Endodermal cell (in vitro differentiated cells): Measurements from ENCODE around the gene RAB3C. TPM values are rescaled to one million over a fixed set of nuclear protein-coding genes. Genes with fewer than 3 reads are reported as not detected.

Experiments
- DNase-seq: peaks from one replicate; pipeline ENCODE4 v3.0.0-alpha.2; 2017
- H3K27ac ChIP-seq: 2 replicates; pipeline ENCODE4 v1.5.1; 2013; ENCODE audit warnings: mild to moderate bottlenecking, low read depth, low read length, moderate library complexity
- H3K27me3 ChIP-seq: 2 replicates; pipeline ENCODE4 v1.6.1; 2013; ENCODE audit warnings: mild to moderate bottlenecking, low read length, moderate library complexity; ENCODE audit not compliant: insufficient read depth, control insufficient read depth, poor library complexity, severe bottlenecking
- H3K36me3 ChIP-seq: 2 replicates; pipeline ENCODE4 v1.7.0; 2013; ENCODE audit warnings: mild to moderate bottlenecking, low read length, moderate library complexity; ENCODE audit not compliant: control insufficient read depth, insufficient read depth
- H3K4me1 ChIP-seq: one replicate; pipeline ENCODE4 v1.7.0; 2013; ENCODE audit warnings: low read length; ENCODE audit not compliant: control insufficient read depth, insufficient read depth
- H3K4me3 ChIP-seq: 2 replicates; pipeline ENCODE4 v1.5.1; 2013; ENCODE audit warnings: mild to moderate bottlenecking, low read length, moderate library complexity
- H3K9ac ChIP-seq: 2 replicates; pipeline ENCODE4 v1.6.1; 2013; ENCODE audit warnings: mild to moderate bottlenecking, low read length, moderate library complexity; ENCODE audit not compliant: poor library complexity, severe bottlenecking; ENCODE audit errors: extremely low read depth
- H3K9me3 ChIP-seq: 2 replicates; pipeline ENCODE4 v1.6.1; 2013; ENCODE audit warnings: mild to moderate bottlenecking, low read length, moderate library complexity; ENCODE audit not compliant: control insufficient read depth
- H3K27ac Mint-ChIP-seq: 2 replicates; pipeline ENCODE4 v1.8.0; 2020; ENCODE audit warnings: mixed read lengths
- H3K27me3 Mint-ChIP-seq: 2 replicates; pipeline ENCODE4 v1.8.0; 2021; ENCODE audit warnings: mild to moderate bottlenecking, mixed read lengths; ENCODE audit not compliant: insufficient read depth
- H3K36me3 Mint-ChIP-seq: 2 replicates; pipeline ENCODE4 v1.8.0; 2020; ENCODE audit warnings: low read depth, mixed read lengths
- H3K4me1 Mint-ChIP-seq: 2 replicates; pipeline ENCODE4 v1.8.0; 2020; ENCODE audit warnings: mixed read lengths
- H3K4me3 Mint-ChIP-seq: 2 replicates; pipeline ENCODE4 v1.8.0; 2020; ENCODE audit warnings: mild to moderate bottlenecking, moderate library complexity, mixed read lengths
- H3K9me3 Mint-ChIP-seq: 2 replicates; pipeline ENCODE4 v1.8.0; 2020; ENCODE audit warnings: mild to moderate bottlenecking, mixed read lengths
- WGBS, 2 experiments: methylation state at CpG; one replicate each; pipeline versions ENCODE4 v1.1.5 to v1.1.7; 2013; ENCODE audit warnings: missing lambda C conversion rate in 2 of 2, mixed read lengths in 1 of 2; ENCODE audit not compliant: insufficient coverage in 1 of 2, insufficient read length in 1 of 2; 5-methylcytosine and 5-hydroxymethylcytosine counted together
- total RNA-seq, 2 donors: library from RNA; stranded (reverse); fragmentation: NEBNext Ultra II Directional in 1 of 2; extraction: Animal tissue kit (Norgen Biotek cat#: 25700) in 1 of 2; gene quantifications; 2 replicates in 1 of 2; 3 replicates in 1 of 2; pipeline ENCODE4 v1.2.1, GENCODE V29; 2021
- TF ChIP-seq, protein P1 (sequence below): fragments of 200-600 bp; sonication (generic); conservative IDR thresholded peaks from 2 replicates; pipeline ENCODE4 v1.5.0; 2021; ENCODE audit warnings: antibody characterized with exemption, mild to moderate bottlenecking

RAB3C gene
- total RNA-seq, 2 donors from 2014 or later: 5.8 to 15.1 TPM

DNA sequence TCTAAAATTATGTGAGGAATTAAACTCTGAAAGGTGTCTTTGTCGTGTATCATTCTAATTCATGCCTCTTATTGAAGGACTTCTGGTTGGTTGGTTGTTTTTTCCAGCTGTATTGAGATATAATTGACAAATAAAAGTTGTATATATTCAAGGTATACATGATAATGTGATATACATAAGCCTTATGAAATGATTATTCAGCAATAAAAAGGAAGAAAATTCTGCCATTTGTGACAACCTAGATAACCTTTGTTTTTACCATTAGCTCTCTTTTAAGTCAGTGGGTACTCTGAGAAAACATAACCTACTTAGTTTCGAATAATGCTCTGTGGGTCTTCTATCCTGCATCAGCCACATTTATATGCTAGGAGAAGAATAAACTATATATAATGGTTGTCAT is 89.6 kb downstream of the RAB3C start:
- DNase-seq: no peak
- Mint-ChIP-seq H3K4me3 (no peak overlapping the region), H3K4me1 (peaks cover 4% of the 10 kb centered on the region), H3K36me3 (no peaks in the 10 kb centered on the region), H3K27me3 (no peaks in the 10 kb centered on the region), H3K27ac (no peak overlapping the region), H3K9me3 (no peaks in the 10 kb centered on the region)
- H3K4me1 ChIP-seq: no peaks in the 10 kb centered on the region
- H3K9ac ChIP-seq: no peak overlapping the region
- H3K27me3 ChIP-seq: no peaks in the 10 kb centered on the region
- no peak overlapping the region for H3K27ac ChIP-seq
- no peaks in the 10 kb centered on the region for H3K36me3 ChIP-seq
- TF ChIP-seq, protein P1, sequence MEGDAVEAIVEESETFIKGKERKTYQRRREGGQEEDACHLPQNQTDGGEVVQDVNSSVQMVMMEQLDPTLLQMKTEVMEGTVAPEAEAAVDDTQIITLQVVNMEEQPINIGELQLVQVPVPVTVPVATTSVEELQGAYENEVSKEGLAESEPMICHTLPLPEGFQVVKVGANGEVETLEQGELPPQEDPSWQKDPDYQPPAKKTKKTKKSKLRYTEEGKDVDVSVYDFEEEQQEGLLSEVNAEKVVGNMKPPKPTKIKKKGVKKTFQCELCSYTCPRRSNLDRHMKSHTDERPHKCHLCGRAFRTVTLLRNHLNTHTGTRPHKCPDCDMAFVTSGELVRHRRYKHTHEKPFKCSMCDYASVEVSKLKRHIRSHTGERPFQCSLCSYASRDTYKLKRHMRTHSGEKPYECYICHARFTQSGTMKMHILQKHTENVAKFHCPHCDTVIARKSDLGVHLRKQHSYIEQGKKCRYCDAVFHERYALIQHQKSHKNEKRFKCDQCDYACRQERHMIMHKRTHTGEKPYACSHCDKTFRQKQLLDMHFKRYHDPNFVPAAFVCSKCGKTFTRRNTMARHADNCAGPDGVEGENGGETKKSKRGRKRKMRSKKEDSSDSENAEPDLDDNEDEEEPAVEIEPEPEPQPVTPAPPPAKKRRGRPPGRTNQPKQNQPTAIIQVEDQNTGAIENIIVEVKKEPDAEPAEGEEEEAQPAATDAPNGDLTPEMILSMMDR: no peak
- H3K4me3 ChIP-seq: no peak overlapping the region
- no peaks in the 10 kb centered on the region for H3K9me3 ChIP-seq
- WGBS, 2 experiments: 92% methylated on average over 2 of the region's 2 CpGs; no CpG with 5 or more reads in 1 of the 2 experiments

DNA sequence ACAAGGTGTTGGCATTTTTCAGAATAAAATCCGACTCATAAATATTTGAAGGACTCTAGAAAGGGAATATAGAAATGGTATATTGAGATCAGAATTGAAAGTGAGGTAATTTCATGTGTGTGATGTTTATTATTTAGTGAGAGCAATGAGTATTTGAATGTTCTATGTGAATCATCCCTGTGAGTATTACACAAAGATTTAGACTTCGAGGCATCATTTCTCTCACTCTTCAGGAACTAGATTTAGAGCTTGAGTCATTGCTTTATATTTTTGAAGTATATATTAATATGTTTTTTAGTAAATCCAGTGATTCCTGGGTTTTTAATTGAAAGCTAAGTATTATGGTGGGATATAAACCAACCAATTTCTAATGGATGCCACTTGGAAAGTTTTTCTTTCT is 91.2 kb downstream of the RAB3C start:
- Mint-ChIP-seq H3K27me3 (no peaks in the 10 kb centered on the region), H3K36me3 (no peaks in the 10 kb centered on the region), H3K4me1 (peaks cover 4% of the 10 kb centered on the region), H3K9me3 (no peaks in the 10 kb centered on the region), H3K4me3 (no peak overlapping the region), H3K27ac (no peak overlapping the region)
- Histone ChIP-seq H3K4me1 (no peaks in the 10 kb centered on the region), H3K27me3 (no peaks in the 10 kb centered on the region), H3K9me3 (no peaks in the 10 kb centered on the region), H3K27ac (no peak overlapping the region), H3K4me3 (no peak overlapping the region), H3K9ac (no peak overlapping the region), H3K36me3 (no peaks in the 10 kb centered on the region)
- WGBS, 2 experiments: 83 to 89% methylated on average over 1 to 2 of the region's 2 CpGs
- TF ChIP-seq, protein P1: no peak
- no peak for DNase-seq

DNA sequence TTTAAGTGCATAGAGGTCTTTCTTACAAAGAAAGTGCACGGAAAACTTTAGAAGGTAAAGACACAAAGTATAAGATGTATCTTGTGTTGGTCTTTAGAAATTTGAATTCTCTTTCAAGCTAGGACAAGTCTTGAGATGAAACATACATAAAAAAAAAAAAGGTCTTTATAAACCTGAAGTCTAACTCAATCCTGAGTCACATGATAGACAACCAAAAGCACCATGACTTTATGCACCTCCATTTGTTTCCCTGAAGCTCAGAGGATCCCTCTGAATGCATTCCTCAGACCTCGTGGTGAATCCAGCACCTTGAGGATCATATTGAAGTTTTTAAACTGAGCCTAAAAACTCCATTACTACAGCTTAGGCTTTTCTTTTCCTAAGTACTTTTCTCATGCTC is 91.8 kb downstream of the RAB3C start:
- Histone ChIP-seq H3K27me3 (no peaks in the 10 kb centered on the region), H3K9ac (no peak overlapping the region), H3K27ac (no peak overlapping the region), H3K36me3 (no peaks in the 10 kb centered on the region), H3K4me1 (no peaks in the 10 kb centered on the region), H3K9me3 (no peaks in the 10 kb centered on the region), H3K4me3 (no peak overlapping the region)
- no peaks in the 10 kb centered on the region for H3K27me3 Mint-ChIP-seq
- WGBS, 2 experiments: 82 to 93% methylated on average over 2 of the region's 2 CpGs
- H3K36me3 Mint-ChIP-seq: no peaks in the 10 kb centered on the region
- TF ChIP-seq, protein P1: no peak
- peaks cover 4% of the 10 kb centered on the region for H3K4me1 Mint-ChIP-seq
- no peaks in the 10 kb centered on the region for H3K9me3 Mint-ChIP-seq
- DNase-seq: no peak
- no peak overlapping the region for H3K27ac Mint-ChIP-seq
- H3K4me3 Mint-ChIP-seq: no peak overlapping the region
